OCI-LY7 (cell line): ENCODE data around the gene PCDH9.

ENCODE experiments used
- CTCF ChIP-seq: fragments of 200-600 bp; sonication (generic); conservative IDR thresholded peaks from 2 replicates; pipeline ENCODE4 v1.5.1; 2014; ENCODE audit warnings: mild to moderate bottlenecking, antibody characterized with exemption, low read length, moderate library complexity, mixed read lengths
- EZH2phosphoT487 ChIP-seq: fragments of 200-600 bp; sonication (generic); IDR thresholded peaks from 2 replicates; pipeline ENCODE4 v1.6.1; 2018; ENCODE audit warnings: low read depth, borderline replicate concordance, mild to moderate bottlenecking, mixed run types, antibody characterized with exemption, low read length, moderate library complexity, mixed read lengths

GRCh38 chr13:66301482-66301881 lies 928.7 kb downstream of the PCDH9 start:
- TF ChIP-seq CTCF (no peak), EZH2phosphoT487 (no peak)
